Astrocyte of the cerebellum (primary cell): Measurements from ENCODE around the gene TXNRD1.
"Not testable (repeated sequence)": the region's sequence is repeated elsewhere in the genome, so short reads cannot be mapped to it uniquely, and the experiment has no call there.

ENCODE experiments used
- DNase-seq: peaks from one replicate; pipeline ENCODE4 v3.0.0-alpha.2; 2011; ENCODE audit warnings: low read depth
- H3K4me3 ChIP-seq: 2 replicates; pipeline ENCODE4 v1.5.1; 2011; ENCODE audit warnings: mild to moderate bottlenecking, low read depth, low read length, moderate library complexity
- CTCF ChIP-seq: IDR thresholded peaks from 2 replicates; pipeline ENCODE4 v1.5.1; 2012; ENCODE audit warnings: low read length, low read depth, moderate library complexity, mild to moderate bottlenecking; ENCODE audit errors: missing control alignments
- in situ Hi-C: cut with HindIII; loops from 2 replicates; pipeline ENCODE4 v1.10.0; 2017; ENCODE audit warnings: low sequenced_read_pairs

TXNRD1 gene

DNA sequence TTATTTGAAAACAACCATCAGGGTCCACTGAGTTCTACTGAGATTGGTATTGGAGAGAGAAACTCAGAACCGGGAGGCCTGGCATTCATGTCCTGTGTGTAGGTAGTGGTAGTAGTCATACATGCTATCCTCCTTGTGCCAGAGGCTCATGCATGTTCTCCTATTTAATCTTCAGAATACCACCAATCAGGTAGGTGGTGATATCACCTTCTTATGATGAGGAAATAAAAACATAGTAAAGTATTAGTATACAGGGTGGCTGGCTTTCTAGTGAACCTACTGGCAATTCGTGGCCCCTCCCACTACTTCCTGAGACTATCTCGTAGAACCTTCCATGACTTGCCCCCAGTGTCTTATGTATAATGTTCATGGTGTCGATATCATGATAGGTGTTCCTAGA is 47.4 kb downstream of the TXNRD1 start:
- DNase-seq: no peak
- H3K4me3 ChIP-seq: no peak overlapping the region
- in situ Hi-C loops: no loop called here
- TF ChIP-seq CTCF: no peak

DNA sequence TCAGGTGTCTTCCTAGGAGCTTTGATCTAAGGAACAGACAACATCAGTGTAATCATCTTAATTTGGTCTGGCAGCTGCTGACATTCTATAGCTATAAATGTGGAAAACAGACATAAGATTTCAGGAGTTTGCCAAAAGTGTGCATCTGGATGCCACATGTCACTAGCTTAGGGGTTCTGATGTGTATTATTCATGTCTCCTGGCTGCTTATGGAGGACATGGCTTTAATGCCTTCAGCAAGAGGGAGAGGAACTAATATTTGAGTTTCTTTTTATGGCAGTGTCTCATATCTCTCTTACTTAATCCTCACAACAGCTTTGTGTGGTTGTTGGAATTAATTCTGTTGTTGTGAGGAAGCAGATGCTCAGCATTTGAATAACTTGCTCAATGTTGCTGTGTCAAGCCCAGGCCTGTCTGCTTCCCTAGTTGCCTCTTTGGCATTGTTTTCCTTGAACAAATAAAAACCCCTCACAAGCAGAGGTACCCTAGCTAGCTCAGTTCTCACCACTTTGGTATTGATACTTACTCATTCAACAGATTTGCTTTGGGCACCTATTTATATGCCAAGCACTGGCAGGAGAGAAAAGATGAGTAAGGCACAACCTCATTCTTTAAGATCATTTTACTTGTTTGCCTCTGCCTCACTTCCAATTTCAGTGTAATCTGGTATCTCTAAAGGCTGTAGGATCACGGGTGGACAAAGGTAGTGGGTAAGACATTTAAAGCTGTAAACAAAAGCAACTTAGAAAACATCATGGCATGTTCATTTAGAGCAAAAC is 48.2 kb downstream of the TXNRD1 start:
- TF ChIP-seq CTCF: no peak
- H3K4me3 ChIP-seq: no peak overlapping the region
- DNase-seq: no peak
- in situ Hi-C loops: no loop called here

DNA sequence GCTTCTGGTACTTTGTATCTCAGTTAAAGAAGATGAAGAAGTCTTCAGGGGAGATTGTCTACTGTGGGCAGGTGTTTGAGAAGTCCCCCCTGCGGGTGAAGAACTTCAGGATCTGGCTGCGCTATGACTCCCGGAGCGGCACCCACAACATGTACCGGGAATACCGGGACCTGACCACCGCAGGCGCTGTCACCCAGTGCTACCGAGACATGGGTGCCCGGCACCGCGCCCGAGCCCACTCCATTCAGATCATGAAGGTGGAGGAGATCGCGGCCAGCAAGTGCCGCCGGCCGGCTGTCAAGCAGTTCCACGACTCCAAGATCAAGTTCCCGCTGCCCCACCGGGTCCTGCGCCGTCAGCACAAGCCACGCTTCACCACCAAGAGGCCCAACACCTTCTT is 49.9 kb downstream of the TXNRD1 start:
- DNase-seq, H3K4me3 ChIP-seq, in situ Hi-C loops: not testable (repeated sequence)

DNA sequence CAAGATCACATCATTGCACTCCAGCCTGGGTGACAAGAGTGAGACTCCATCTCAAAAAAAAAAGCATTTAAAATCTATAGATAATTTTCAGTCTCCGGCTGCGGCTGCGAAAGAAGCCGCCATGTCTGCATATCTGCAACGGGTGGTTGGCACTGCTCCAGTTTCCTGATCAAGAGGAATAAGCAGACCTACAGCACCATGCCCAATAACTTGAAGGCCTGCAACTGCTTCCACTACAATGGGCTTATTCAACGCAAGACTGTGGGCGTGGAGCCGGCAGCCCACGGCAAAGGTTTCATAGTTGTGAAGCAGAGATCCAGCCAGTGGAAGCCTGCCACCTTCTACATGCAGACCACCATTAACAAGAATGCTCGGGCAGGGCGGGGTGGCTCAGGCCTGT is 57.4 kb downstream of the TXNRD1 start:
- in situ Hi-C loops: no loop called here
- no peak overlapping the region for H3K4me3 ChIP-seq
- no peak for DNase-seq
- TF ChIP-seq CTCF: no peak

GRCh38 chr12:104273503-104273902 is 57.9 kb downstream of the TXNRD1 start:
- in situ Hi-C loops: no loop called here
- DNase-seq: no peak
- TF ChIP-seq CTCF: no peak
- H3K4me3 ChIP-seq: no peak overlapping the region

DNA sequence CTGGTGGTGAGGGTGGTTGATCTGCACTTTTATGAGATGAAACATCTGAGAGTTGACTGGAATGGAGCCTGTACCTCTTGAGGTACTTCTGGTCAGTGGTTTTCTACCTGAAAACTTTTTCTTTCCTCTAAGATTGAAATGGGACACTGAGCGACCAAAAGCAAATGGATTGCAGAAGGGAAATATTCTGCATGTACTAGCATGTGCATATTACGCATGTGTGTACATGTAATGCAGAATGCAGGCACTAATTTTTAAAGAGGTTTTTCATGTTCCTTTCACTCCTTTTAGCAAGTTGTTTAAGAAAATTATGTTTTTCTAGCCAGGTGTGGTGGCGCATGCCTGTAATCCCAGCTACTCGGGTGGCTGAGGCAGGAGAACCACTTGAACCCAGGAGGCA is 59.2 kb downstream of the TXNRD1 start:
- TF ChIP-seq CTCF: no peak
- no peak overlapping the region for H3K4me3 ChIP-seq
- in situ Hi-C loops: loop anchor here (5.0 kb wide), 1 partner anchor 53 kb away; no protein-coding TSS in a partner anchor
- no peak for DNase-seq

DNA sequence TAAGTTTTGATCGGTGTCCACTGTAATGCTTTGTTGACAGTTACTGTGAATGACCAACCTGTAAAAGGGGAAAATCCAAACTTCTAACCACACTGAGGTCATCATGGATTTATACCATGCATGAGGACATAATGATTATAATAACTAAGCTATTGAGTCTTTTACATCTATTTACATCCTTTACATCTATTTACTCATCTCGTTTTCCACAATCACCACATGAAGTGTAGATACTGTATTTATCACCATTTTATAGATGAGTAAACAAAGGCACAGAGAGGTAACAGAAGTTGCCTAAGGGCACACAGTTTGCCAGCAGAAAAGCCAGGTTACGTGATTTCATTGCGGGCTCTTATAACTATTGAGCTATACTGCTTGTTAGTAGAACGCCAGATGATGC is 60.1 kb downstream of the TXNRD1 start:
- TF ChIP-seq CTCF: no peak
- in situ Hi-C loops: loop anchor here (5.0 kb wide), 1 partner anchor 53 kb away; no protein-coding TSS in a partner anchor
- no peak for DNase-seq
- H3K4me3 ChIP-seq: no peak overlapping the region
